ENCODE results near the gene ARID5A. TPM values are rescaled to one million over a fixed set of nuclear protein-coding genes. Genes with fewer than 3 reads are reported as not detected.
A peak's percentile ranks its signal among the peaks of the same experiment; 100 is the strongest.

ARID5A gene, protein sequence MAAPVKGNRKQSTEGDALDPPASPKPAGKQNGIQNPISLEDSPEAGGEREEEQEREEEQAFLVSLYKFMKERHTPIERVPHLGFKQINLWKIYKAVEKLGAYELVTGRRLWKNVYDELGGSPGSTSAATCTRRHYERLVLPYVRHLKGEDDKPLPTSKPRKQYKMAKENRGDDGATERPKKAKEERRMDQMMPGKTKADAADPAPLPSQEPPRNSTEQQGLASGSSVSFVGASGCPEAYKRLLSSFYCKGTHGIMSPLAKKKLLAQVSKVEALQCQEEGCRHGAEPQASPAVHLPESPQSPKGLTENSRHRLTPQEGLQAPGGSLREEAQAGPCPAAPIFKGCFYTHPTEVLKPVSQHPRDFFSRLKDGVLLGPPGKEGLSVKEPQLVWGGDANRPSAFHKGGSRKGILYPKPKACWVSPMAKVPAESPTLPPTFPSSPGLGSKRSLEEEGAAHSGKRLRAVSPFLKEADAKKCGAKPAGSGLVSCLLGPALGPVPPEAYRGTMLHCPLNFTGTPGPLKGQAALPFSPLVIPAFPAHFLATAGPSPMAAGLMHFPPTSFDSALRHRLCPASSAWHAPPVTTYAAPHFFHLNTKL
- 38.8 and 41.1 TPM in 2 replicates for total RNA-seq

- DNase-seq (ENCODE audit: low read depth), result peak; percentile 71
- Histone ChIP-seq H3K4me3 (ENCODE audit: low read depth, low read length) (peak within 1 kb of the TSS; percentile 59), H3K36me3 (ENCODE audit: control insufficient read depth, insufficient read depth, low read length) (no peaks in the 10 kb centered on the region), H3K27me3 (ENCODE audit: control insufficient read depth, insufficient read depth, low read length) (no peaks in the 10 kb centered on the region)
- peak; percentile 11 for TF ChIP-seq CTCF (IDR thresholded peaks at IDR 0.05; ENCODE audit: insufficient read depth, low read length, poor library complexity, severe bottlenecking)
These were observed at the start of gene ARID5A for GRCh38 chr2:96536445-96537065. Gene ARID5A, plus strand, starts transcription at chr2:96536752. Its CDS starts 75 bp downstream, at chr2:96536827.

- no peak for TF ChIP-seq CTCF (IDR thresholded peaks at IDR 0.05; ENCODE audit: insufficient read depth, low read length, poor library complexity, severe bottlenecking)
These were observed 47.3 kb upstream of the ARID5A start for GRCh38 chr2:96489261-96489660.

DNA sequence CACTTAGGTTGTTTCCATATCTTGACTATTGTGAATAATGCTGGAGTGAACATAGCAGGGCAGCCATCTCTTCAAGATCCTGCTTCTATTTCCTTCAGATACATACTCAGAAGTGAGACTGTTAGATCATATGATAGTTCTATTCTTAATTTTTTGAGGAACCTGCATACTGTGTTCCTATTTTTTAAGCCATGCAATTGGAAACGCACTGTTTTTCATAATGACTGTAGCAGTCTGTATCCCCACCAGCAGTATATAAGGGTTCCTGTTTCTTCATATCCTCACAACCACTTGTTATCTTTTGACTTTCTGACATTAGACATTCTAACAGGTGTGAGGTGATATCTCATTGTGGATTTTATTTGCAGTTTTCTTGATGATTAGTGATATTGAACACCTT is 46.9 kb upstream of the ARID5A start:
- no peaks in the 10 kb centered on the region for H3K27me3 ChIP-seq (ENCODE audit: control insufficient read depth, insufficient read depth, low read length)
- H3K4me3 ChIP-seq (ENCODE audit: low read depth, low read length), result no peak overlapping the region
- no peak for TF ChIP-seq CTCF (IDR thresholded peaks at IDR 0.05; ENCODE audit: insufficient read depth, low read length, poor library complexity, severe bottlenecking)
- H3K36me3 ChIP-seq (ENCODE audit: control insufficient read depth, insufficient read depth, low read length), result no peaks in the 10 kb centered on the region
- DNase-seq (ENCODE audit: low read depth), result no peak

More at GRCh38 chr2:96489261-96489660, 47.3 kb upstream of the ARID5A start:
- Histone ChIP-seq H3K36me3 (ENCODE audit: control insufficient read depth, insufficient read depth, low read length) (no peaks in the 10 kb centered on the region), H3K27me3 (ENCODE audit: control insufficient read depth, insufficient read depth, low read length) (no peaks in the 10 kb centered on the region), H3K4me3 (ENCODE audit: low read depth, low read length) (no peak overlapping the region)
- DNase-seq (ENCODE audit: low read depth), result no peak

- no peak for DNase-seq (ENCODE audit: low read depth)
- Histone ChIP-seq H3K27me3 (ENCODE audit: control insufficient read depth, insufficient read depth, low read length) (no peaks in the 10 kb centered on the region), H3K36me3 (ENCODE audit: control insufficient read depth, insufficient read depth, low read length) (no peaks in the 10 kb centered on the region), H3K4me3 (ENCODE audit: low read depth, low read length) (no peak overlapping the region)
- TF ChIP-seq CTCF (IDR thresholded peaks at IDR 0.05; ENCODE audit: insufficient read depth, low read length, poor library complexity, severe bottlenecking), result no peak
These were observed 44.6 kb upstream of the ARID5A start for GRCh38 chr2:96491860-96492497.

GRCh38 chr2:96493072-96493471 is 43.5 kb upstream of the ARID5A start:
- Histone ChIP-seq H3K27me3 (ENCODE audit: control insufficient read depth, insufficient read depth, low read length) (no peaks in the 10 kb centered on the region), H3K36me3 (ENCODE audit: control insufficient read depth, insufficient read depth, low read length) (no peaks in the 10 kb centered on the region), H3K4me3 (ENCODE audit: low read depth, low read length) (no peak overlapping the region)
- TF ChIP-seq CTCF (IDR thresholded peaks at IDR 0.05; ENCODE audit: insufficient read depth, low read length, poor library complexity, severe bottlenecking), result no peak
- DNase-seq (ENCODE audit: low read depth), result peak; percentile 98

All from kidney epithelial cell (primary cell).